D341Med (cell line): Measurements from ENCODE around the gene MEP1A.
"Not testable (repeated sequence)": the region's sequence is repeated elsewhere in the genome, so short reads cannot be mapped to it uniquely, and the experiment has no call there.

Experiments used
- DNase-seq: peaks from one replicate; pipeline ENCODE4 v3.0.0; 2012; ENCODE audit warnings: low spot score

MEP1A gene

GRCh38 chr6:46793138-46793537 is at the start of gene MEP1A:
Gene MEP1A (plus strand): TSS chr6:46793389. CDS start chr6:46793399, 10 bp downstream.
- DNase-seq = no peak

DNA sequence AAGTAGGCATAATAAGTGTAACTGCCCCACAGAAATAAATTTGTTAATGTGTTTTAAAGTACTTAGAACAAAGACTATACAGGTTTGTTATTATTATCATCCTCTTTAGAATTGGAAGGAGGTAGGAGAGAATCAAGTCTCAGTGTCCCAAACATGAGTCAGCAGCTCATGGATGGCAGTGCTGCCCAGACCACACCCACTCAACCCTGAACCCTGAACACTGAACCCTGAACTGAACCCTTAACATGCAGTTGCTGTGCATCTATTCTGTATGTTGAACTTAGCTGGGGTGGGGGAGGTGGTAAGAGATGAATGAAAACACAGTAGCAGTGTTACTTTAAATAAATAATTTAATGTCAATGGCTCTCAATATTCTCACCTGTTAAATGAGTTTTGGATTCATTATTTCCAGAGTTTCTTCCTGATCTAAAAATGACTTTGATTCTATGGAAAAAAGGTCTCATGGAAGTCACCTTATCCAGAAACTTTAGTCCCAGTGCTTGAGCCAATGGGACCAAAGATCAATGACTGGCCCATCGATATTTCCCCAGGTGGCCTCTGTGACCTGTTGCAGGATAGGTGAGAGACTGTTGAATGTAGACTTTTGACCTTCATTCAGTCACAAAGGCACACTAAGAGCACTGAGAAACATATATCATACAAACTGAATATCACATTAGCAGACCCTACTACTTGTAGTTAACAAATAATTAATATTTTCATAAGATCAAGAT is 49.6 kb upstream of the MEP1A start:
- no peak for DNase-seq

DNA sequence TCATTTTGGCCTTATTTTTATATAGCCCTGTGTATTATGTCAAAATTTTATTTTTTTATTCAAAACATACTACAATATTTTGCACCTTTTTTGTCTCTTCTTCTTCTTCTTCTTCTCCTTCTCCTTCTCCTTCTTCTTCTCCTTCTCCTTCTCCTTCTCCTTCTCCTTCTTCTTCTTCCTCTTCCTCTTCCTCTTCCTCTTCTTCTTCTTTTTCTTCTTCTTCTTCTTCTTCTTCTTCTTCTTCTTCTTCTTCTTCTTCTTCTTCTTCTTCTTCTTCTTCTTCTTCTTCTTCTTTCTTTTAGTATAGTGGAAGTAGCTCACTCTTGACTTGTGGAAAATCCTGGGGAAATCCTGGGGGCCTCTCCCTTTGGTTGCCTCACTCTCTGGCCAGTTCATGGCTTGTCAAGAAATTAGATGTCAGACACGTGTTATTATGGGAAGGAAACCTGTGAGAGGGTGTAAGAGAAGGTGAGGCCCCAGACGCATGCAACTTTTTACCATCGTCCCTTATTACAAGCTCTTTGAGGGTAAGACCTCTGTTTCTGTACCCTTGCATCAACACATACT is 48.9 kb upstream of the MEP1A start:
- not testable (repeated sequence) for DNase-seq

DNA sequence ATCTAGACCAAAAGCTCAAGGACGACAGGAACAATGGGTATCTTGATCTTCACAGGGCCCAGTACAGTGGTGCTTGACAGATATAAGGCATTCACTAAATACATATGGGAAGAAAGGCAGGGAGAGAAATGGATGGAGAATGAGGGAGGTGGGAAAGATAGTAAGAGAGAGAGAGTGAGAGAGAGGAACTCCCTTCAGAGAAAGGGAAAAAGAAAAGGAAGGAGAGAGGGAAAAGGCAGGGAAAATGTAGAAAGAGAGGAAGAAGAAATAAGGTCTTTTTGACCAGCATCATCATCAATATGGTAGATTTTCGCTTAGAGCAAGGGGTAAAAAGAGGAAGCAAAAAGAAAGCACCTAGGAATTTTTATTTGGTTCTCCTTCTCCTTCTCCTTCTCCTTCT is 47.2 kb upstream of the MEP1A start:
- no peak for DNase-seq

GRCh38 chr6:46746696-46747095 is 46.5 kb upstream of the MEP1A start, which contains the start of gene ANKRD66:
Gene ANKRD66 (plus strand): TSS chr6:46746933. CDS start chr6:46751949, 5,016 bp downstream.
- DNase-seq = no peak

DNA sequence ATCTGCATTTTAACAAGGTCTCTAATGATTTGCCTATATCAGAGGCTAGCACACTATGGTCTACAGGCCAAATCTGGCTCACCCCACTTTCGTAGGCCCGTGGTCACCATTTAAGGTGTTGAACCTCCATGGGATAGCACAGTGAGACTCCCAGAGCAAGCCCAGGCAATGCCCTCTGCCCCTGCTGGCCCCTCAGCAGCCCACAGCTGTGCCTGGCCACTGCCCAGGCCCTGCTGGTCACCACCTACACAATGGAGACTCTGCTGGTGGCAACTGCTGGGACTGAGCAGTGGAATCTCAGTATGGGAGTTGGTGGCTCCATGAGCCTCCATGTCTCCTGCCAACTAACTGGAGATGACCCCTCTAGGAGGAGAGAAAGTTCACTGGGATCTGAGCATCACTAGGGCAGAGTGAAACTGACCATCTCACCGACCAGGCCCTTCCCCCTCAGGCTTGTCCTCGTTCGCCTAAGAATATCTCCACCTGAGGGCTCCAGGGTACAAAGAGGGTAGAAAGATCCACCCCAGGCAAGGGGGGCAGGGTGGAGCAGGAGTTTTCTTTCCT is 44.2 kb upstream of the MEP1A start:
- DNase-seq = no peak

GRCh38 chr6:46749731-46750130 is 43.5 kb upstream of the MEP1A start:
- no peak for DNase-seq

GRCh38 chr6:46751658-46752057 is 41.5 kb upstream of the MEP1A start:
- no peak for DNase-seq

DNA sequence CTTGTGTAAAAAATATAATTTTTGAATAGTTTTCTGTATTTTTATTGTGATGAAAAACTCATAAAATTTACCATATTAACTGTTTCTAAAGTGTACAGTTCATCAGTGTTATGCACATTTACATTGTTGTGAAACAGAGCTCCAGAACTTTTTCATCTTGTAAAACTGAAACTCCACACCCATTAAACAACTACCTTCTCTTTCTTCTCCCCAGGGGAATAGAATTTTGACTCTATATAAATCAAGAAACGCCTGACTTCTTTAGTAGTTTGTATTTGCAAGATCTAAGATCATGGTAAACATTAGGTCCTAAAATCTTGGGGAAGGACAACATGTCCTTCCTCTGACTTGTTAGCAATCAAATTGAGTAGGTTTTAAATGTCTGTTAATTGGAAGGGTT is 37.3 kb upstream of the MEP1A start:
- DNase-seq = no peak

DNA sequence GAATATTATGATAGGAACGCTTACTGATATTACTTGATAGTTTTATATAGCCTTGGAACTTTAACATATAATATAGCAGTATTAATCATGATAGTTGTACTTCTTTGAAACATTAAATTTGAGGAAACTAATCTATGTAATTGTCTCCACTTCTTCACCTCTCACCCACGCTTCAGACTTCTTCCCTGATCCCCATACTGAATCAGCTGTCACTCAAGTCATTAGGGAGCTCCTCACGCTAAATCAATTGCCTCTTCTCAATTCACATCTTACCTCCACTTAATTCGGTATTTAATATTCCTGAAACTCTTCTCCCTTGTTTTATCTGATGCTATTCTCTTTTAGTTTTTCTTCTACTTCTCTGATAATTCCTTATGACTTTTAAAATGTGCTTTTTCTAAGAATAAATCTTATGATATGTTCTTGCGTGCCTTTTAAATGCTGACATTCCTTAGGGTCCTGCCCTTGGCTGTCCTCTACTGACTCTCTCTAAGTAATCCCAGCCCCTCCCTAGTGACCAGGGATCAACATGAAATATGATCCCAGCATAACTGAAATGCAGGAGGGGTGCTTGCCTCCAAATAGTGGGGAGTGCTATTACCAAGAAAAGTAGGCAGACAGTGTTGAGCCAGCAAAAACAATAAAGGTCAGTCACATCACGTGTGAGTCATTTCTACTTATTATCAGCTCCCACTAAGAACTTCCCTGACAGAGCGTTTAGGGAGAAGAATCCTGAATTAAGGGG is 36.5 kb upstream of the MEP1A start:
- DNase-seq = no peak

DNA sequence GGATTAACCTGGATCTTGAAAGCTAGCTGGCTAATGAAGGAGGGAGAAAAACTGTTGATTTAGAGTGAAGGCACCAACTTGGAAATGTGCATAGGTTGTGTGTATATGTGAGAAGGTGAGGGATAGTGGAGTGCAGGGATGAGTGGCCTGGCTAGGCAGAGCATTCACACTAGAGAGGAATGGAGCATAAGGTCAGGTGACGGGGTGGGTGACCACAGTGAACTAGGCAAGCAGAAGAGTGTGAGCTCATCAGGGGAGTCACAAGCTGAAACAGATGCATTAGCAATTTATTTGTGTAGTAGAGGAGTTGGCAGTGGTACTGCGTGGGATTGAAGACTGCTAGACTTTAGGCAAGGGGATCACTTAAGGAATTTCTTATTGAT is 36.0 kb upstream of the MEP1A start:
- DNase-seq = no peak

DNA sequence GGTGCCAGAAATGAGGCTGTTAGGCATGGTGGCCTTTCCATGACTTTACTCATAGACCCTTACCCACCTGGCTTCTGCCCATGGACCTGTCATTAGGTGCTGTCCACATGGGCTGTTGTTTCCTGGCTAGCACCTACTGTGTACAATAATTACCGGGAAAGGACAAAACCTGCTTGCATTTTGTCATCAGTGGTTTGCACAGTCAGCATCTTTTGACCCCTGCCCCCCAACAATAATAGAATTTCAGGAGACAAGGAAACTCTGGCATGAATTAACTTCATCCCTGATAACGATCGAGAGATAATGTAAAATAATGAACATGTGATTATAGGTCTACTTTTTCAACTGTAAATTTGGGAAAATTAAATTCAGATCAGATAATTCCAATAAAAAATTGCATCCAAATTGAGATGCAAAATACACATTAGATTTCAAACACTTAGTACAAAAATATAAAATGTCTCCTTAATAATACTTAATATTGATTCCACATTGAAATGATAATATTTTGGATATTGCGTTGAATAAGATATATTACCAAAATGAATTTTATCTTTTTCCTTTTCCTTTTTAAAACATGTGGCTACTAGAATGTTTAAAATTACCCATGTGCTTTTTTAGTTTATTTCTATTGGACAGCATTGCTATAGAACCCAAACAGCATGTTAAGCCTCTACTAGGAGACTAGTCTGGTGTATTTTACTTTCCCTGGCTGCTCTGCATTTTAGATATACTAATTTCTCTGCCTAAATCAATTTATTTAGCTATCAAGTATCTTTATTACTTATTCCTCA is 34.0 kb upstream of the MEP1A start:
- DNase-seq = no peak

DNA sequence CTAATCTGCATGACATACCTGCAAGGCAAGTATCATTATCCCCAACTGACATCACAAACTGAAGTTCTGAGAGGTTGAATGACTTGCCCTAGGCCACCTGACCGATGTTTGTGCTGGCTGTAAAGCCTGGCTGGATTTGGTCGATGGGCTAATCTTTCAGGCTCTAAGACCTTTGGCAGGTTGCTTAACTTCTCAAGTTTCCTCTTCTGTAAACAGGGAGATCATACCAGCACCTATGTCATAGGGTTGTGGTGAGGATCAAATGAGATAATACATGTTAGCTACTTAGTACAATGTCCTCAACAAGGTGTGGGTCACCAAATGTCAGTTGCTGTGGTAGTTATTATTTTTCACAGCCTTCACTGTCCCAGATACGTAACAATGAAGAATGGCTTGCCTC is 32.3 kb upstream of the MEP1A start:
- DNase-seq = no peak

GRCh38 chr6:46763466-46763865 is 29.7 kb upstream of the MEP1A start:
- no peak for DNase-seq

GRCh38 chr6:46764280-46764679 is 28.9 kb upstream of the MEP1A start:
- not testable (repeated sequence) for DNase-seq

DNA sequence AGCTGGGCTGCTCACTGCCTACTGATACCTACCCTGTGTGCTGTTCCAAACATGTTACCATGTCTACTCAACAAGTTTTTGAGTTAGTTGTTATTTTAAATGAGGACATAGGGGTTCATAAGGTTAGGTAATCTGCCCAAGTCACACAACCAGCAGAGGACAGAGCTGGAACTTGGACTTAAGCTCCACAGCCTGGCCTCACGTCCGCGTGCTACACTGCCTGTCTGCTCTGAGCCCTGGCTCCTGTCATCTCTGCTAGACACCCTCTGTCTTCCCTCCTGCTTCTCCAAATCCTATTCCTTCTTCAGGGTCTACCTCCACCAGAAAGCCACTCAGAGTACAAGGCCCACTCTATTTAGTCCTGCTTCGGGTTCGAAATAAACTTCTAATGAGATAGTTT is 28.2 kb upstream of the MEP1A start:
- DNase-seq = no peak

- DNase-seq = no peak
These were observed 21.2 kb upstream of the MEP1A start for GRCh38 chr6:46772016-46772415.

DNA sequence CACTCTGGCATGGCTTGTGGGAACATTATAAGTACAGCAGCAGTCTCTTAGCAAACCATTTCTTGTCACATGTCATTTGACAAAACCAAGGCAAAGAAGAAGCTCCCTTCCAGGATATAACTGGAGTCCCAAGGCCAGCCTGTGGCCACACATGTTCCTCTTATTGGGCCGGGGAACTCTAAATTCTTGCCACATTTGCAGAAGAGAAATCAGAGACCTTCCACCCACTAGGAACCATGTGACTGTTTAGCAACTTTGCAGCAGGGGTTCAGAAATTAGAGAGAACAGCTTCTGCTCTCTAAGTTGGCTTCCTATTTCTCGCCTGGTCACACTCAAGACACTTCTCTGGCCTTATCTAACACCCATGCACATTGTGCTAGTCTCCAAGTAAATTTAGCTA is 20.4 kb upstream of the MEP1A start:
- no peak for DNase-seq

GRCh38 chr6:46773201-46773855 is 19.9 kb upstream of the MEP1A start:
- no peak for DNase-seq

DNA sequence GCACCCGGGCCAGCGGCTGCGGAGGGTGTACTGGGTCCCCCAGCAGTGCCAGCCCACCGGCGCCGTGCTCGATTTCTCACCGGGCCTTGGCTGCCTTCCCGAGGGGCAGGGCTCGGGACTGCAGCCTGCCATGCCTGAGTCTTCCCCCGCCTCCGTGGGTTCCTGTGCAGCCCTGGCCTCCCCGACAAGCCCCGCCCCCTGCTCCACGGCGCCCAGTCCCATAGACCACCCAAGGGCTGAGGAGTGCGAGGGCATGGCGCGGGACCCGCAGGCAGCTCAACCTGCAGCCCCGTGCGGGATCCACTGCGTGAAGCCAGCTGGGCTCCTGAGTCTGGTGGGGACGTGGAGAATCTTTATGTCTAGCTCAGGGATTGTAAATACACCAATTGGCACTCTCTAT is 18.5 kb upstream of the MEP1A start:
- DNase-seq = not testable (repeated sequence)

- no peak for DNase-seq
These were observed 17.0 kb upstream of the MEP1A start for GRCh38 chr6:46776070-46776712.
